Calu3 (cell line): ENCODE measurements around the gene ACAP3. TPM values are rescaled to one million over a fixed set of nuclear protein-coding genes. Genes with fewer than 3 reads are reported as not detected.

Experiments used
- BruUV-seq: library from RNA; stranded (reverse); fragments of 400-500 nt; replicated peaks from 2 replicates; lab custom pipeline; 2021; lab: Mats Ljungman, UMichigan
- CTCF ChIA-PET: fragments of 300-600 bp; sonication (Branson Sonifier 250); formaldehyde crosslinking; loops from one replicate; lab custom pipeline; 2022; ENCODE audit warnings: antibody characterized with exemption; lab: Charles Lee
- DNase-seq: peaks from one replicate; pipeline ENCODE4 v3.0.0; 2022
- H3K27ac Mint-ChIP-seq: one replicate; pipeline ENCODE4 v1.8.0; 2022; ENCODE audit warnings: mixed read lengths; ENCODE audit not compliant: unreplicated experiment
- H3K27me3 Mint-ChIP-seq: one replicate; pipeline ENCODE4 v1.8.0; 2022; ENCODE audit warnings: mixed read lengths; ENCODE audit not compliant: unreplicated experiment
- H3K36me3 Mint-ChIP-seq: one replicate; pipeline ENCODE4 v1.8.0; 2022; ENCODE audit warnings: mild to moderate bottlenecking, moderate library complexity, mixed read lengths; ENCODE audit not compliant: insufficient read depth, unreplicated experiment
- H3K4me1 Mint-ChIP-seq: one replicate; pipeline ENCODE4 v1.8.0; 2022; ENCODE audit warnings: mild to moderate bottlenecking, low read depth, mixed read lengths; ENCODE audit not compliant: unreplicated experiment
- H3K4me3 Mint-ChIP-seq: one replicate; pipeline ENCODE4 v1.8.0; 2022; ENCODE audit warnings: mild to moderate bottlenecking, low read depth, moderate library complexity, mixed read lengths; ENCODE audit not compliant: unreplicated experiment
- H3K9me3 Mint-ChIP-seq: one replicate; pipeline ENCODE4 v1.8.0; 2022; ENCODE audit warnings: low read depth, mixed read lengths; ENCODE audit not compliant: unreplicated experiment
- intact Hi-C: fragments of 100-400 bp; cut with micrococcal nuclease; formaldehyde crosslinking; loops from one replicate; pipeline ENCODE4 v1.10.0; 2022; ENCODE audit not compliant: unreplicated experiment
- total RNA-seq: library from RNA; stranded (reverse); gene quantifications from 2 replicates; pipeline ENCODE4 v1.2.3, GENCODE V29; 2022
- TF ChIP-seq, protein P1 (sequence below): fragments of 200-600 bp; IDR thresholded peaks from one replicate; pipeline ENCODE4 v1.8.0; 2022; ENCODE audit warnings: antibody characterized with exemption; ENCODE audit not compliant: unreplicated experiment

ACAP3 gene
- total RNA-seq, 1 experiment from 2014 or later: 41.1 TPM

DNA sequence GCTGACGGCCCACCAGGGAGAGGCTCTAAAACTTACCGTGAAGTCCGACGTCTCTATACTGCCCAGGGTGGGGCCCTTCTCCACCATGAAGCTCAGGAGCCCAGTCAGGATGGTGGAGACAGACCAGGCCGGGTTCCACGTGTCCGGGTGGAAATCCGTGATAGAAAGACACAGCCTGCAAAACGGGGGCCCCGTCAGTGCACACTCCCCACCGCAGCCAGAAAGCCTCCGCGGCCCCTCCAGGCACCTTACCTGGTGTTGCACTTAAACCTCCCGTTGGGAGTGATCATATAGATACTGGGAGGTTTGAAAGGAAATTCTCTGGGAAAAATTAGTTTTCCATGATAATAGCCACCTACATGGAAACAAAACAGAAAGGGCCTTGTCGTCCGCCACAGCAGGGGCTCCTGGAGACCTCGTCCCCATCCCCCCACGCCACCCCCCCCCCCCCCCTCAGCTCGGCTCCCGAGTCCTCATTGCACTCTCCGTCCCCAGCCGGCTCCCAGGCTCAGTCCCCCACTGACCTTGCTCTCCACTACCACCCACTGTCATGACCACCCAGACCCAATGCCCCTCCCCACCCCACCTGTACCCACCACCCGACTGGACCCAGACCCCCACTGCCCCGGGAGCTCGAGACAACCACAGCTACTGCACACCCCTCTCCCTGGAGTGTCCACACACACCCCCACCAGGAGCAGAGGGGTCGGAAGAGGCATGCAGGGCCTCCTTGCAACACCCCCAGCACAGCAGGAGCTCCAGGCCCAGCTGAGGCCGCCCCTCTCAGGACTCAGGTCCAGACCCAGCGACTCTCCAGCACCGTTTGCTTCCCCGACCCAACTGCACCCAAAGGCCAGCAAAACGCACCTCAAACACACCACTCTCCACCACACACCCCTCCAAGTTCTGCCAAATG, 50.5 kb downstream of the ACAP3 start:
- H3K4me3 Mint-ChIP-seq: no peak overlapping the region
- BruUV-seq: no TSS peak
- TF ChIP-seq, protein P1, sequence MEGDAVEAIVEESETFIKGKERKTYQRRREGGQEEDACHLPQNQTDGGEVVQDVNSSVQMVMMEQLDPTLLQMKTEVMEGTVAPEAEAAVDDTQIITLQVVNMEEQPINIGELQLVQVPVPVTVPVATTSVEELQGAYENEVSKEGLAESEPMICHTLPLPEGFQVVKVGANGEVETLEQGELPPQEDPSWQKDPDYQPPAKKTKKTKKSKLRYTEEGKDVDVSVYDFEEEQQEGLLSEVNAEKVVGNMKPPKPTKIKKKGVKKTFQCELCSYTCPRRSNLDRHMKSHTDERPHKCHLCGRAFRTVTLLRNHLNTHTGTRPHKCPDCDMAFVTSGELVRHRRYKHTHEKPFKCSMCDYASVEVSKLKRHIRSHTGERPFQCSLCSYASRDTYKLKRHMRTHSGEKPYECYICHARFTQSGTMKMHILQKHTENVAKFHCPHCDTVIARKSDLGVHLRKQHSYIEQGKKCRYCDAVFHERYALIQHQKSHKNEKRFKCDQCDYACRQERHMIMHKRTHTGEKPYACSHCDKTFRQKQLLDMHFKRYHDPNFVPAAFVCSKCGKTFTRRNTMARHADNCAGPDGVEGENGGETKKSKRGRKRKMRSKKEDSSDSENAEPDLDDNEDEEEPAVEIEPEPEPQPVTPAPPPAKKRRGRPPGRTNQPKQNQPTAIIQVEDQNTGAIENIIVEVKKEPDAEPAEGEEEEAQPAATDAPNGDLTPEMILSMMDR: no peak
- no peaks in the 10 kb centered on the region for H3K4me1 Mint-ChIP-seq
- no peak overlapping the region for H3K27ac Mint-ChIP-seq
- intact Hi-C loops: no loop called here
- CTCF ChIA-PET: no interaction called here
- no peaks in the 10 kb centered on the region for H3K27me3 Mint-ChIP-seq
- H3K36me3 Mint-ChIP-seq: peaks cover 65% of the 10 kb centered on the region
- DNase-seq: no peak
- H3K9me3 Mint-ChIP-seq: no peaks in the 10 kb centered on the region

DNA sequence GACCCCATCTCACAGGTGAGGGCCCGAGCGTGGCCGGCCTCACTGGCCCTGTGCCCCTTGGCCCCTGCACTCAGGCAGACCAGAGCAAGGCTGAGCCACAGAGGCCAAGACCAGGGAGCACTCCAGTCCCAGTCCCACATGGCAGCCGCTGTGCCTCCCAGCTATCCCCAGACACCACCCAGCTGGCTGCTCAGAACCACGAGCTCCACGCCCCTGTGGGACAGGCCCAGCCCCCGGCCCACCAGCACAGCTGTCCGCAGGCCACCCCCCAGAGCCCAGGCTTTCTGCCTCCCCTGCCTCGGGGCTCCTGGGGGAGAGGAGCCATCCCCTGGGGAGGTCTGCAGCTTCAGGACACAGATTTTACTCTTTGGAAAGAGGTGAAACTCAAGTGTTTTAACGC, 52.1 kb downstream of the ACAP3 start:
- no TSS peak for BruUV-seq
- H3K27ac Mint-ChIP-seq: no peak overlapping the region
- TF ChIP-seq, protein P1: no peak
- H3K27me3 Mint-ChIP-seq: no peaks in the 10 kb centered on the region
- CTCF ChIA-PET: no interaction called here
- H3K9me3 Mint-ChIP-seq: no peaks in the 10 kb centered on the region
- no peak for DNase-seq
- H3K4me1 Mint-ChIP-seq: no peaks in the 10 kb centered on the region
- H3K36me3 Mint-ChIP-seq: peaks cover 52% of the 10 kb centered on the region
- intact Hi-C loops: no loop called here
- no peak overlapping the region for H3K4me3 Mint-ChIP-seq

DNA sequence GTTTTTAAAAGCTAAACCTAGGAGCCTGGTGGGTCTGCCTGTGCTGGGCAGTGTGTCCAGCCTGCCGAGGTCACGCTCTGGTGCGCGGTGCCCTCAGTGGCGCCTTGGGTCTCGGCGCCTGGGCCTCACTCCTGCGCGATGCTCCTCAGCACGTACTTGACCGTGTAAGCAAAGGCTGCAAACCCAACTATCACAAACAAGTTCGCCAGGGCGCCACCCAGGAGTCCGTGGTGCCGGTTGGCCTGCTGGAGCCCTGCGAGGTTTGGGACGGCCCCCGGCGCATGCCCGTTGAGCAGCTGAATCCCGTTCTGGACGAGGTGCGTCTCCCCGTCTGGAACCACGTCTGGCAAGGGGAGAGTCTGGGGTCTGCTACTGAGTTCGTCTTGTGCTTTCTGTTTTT, 52.7 kb downstream of the ACAP3 start:
- TF ChIP-seq, protein P1: no peak
- H3K27ac Mint-ChIP-seq: no peak overlapping the region
- no peak for DNase-seq
- CTCF ChIA-PET: no interaction called here
- H3K36me3 Mint-ChIP-seq: peaks cover 48% of the 10 kb centered on the region
- no TSS peak for BruUV-seq
- no peak overlapping the region for H3K4me3 Mint-ChIP-seq
- H3K4me1 Mint-ChIP-seq: no peaks in the 10 kb centered on the region
- intact Hi-C loops: no loop called here
- no peaks in the 10 kb centered on the region for H3K9me3 Mint-ChIP-seq
- H3K27me3 Mint-ChIP-seq: no peaks in the 10 kb centered on the region

DNA sequence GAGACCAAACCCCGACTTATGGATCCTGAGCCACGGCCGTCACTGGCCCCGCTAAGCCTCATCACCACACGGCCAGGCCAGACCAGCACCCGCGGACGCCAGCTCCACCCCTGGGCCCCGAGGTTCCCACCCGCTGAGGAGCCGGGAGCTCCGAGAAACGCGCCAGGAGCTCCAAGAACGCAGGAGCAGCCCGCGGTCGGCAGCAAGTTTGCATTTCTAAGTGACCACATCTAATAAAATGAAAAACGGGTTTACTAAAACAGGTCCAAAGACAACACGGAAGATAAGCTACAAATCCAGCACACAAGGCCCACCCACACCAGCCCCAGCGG, 53.1 kb downstream of the ACAP3 start:
- no peak for DNase-seq
- CTCF ChIA-PET: no interaction called here
- H3K4me3 Mint-ChIP-seq: no peak overlapping the region
- intact Hi-C loops: no loop called here
- H3K36me3 Mint-ChIP-seq: peaks cover 45% of the 10 kb centered on the region
- no peaks in the 10 kb centered on the region for H3K9me3 Mint-ChIP-seq
- TF ChIP-seq, protein P1: no peak
- no TSS peak for BruUV-seq
- H3K27me3 Mint-ChIP-seq: no peaks in the 10 kb centered on the region
- H3K4me1 Mint-ChIP-seq: no peaks in the 10 kb centered on the region
- H3K27ac Mint-ChIP-seq: no peak overlapping the region
